Uterus (tissue), 2 donors: ENCODE results near the gene GDF10.

Source experiments
- CTCF ChIP-seq, 4 experiments: fragments of 200-600 bp in 2 of 4; fragments of 450-650 bp in 2 of 4; sonication (generic) in 2 of 4; IDR thresholded peaks; one replicate each; pipeline ENCODE4 v1.5.1; 2016 to 2019; ENCODE audit warnings: antibody characterized with exemption in 4 of 4, mild to moderate bottlenecking in 2 of 4, moderate library complexity in 1 of 4
- POLR2A ChIP-seq, 2 donors: fragments of 450-650 bp; IDR thresholded peaks; one replicate each; pipeline ENCODE4 v1.6.1; 2016; ENCODE audit warnings: antibody characterized with exemption in 2 of 2, mild to moderate bottlenecking in 1 of 2, moderate library complexity in 1 of 2

GRCh38 chr10:47296156-47296894 lies 3.7 kb upstream of the GDF10 start:
- TF ChIP-seq CTCF (IDR thresholded peaks at IDR 0.05) (no peak), POLR2A (IDR thresholded peaks at IDR 0.05) (no peak)
